HAP-1 (cell line): Measurements from ENCODE around the gene MDFI.
A peak's percentile ranks its signal among the peaks of the same experiment; 100 is the strongest.

Source experiments
- DNase-seq, 2 experiments: peaks; one replicate each; pipeline ENCODE4 v3.0.0-alpha.2; 2016 to 2020; ENCODE audit warnings: low spot score in 2 of 2
- H3K27me3 ChIP-seq: fragments of 250-450 bp; sonication (Bioruptor Pico); 2 replicates; pipeline ENCODE4 v1.5.1; 2020; ENCODE audit warnings: low read depth, mild to moderate bottlenecking, moderate library complexity
- H3K36me3 ChIP-seq: fragments of 250-450 bp; sonication (Bioruptor Pico); replicated peaks from 2 replicates; pipeline ENCODE4 v1.5.1; 2020; ENCODE audit warnings: mild to moderate bottlenecking
- H3K4me1 ChIP-seq: fragments of 250-450 bp; sonication (Bioruptor Pico); 2 replicates; pipeline ENCODE4 v1.5.1; 2020; ENCODE audit warnings: mild to moderate bottlenecking
- H3K4me3 ChIP-seq: fragments of 250-450 bp; sonication (Bioruptor Pico); 2 replicates; pipeline ENCODE4 v1.5.1; 2020; ENCODE audit warnings: mild to moderate bottlenecking, moderate library complexity
- H3K9me3 ChIP-seq: fragments of 250-450 bp; sonication (Bioruptor Pico); 2 replicates; pipeline ENCODE4 v1.5.1; 2020; ENCODE audit warnings: mild to moderate bottlenecking, moderate library complexity
- in situ Hi-C: fragments of 300-500 bp; cut with MboI; formaldehyde crosslinking; loops from 3 replicates; pipeline ENCODE4 v1.14.3; 2020; ENCODE audit warnings: low sequenced_read_pairs, inconsistent platforms, mixed read lengths

MDFI gene

DNA sequence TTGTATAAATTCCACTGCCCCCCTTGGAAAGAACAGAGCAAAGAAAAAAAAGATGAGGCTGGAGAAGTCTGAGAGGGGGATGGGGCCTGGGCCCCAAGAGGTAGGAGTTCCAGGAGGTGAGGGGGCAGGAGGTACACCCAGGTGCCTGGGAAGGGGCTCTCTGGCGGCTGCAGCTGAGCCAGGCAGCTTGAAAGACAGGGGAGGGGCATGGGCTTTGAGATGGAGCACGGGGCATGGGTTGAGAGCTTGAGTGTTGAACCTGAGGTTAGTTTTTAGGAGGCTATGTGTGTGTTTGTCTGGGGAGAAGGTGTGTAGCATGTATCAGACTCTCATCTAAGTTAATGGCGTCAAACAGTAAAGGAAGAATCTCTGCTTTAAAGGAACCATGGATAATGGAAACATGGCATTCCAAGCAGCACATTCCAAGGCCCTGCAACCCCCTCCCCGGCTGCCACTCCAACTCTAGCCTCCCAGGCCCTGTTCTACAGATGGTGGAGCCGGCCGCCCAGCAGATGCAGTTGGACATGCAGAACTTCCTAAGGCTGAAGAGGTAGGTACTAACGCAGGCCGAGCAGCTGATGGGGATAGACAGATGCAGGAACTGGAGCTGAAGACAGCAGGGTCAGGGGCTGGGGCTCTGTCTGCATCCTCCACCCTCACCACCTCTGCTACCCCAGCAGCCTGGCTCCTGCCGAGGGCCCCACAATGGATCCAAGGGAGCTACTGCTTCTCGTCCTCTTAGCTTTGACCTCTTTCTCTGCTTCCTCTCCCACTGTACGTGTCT is 42.1 kb downstream of the MDFI start:
- in situ Hi-C loops, result loop anchor here (5.0 kb wide), 2 partner anchors 83 to 308 kb away; no protein-coding TSS in a partner anchor
- no peaks in the 10 kb centered on the region for H3K27me3 ChIP-seq
- DNase-seq, result no peak
- H3K4me3 ChIP-seq, result no peak overlapping the region
- no peaks in the 10 kb centered on the region for H3K4me1 ChIP-seq
- no peaks in the 10 kb centered on the region for H3K9me3 ChIP-seq
- H3K36me3 ChIP-seq, result no peaks in the 10 kb centered on the region

DNA sequence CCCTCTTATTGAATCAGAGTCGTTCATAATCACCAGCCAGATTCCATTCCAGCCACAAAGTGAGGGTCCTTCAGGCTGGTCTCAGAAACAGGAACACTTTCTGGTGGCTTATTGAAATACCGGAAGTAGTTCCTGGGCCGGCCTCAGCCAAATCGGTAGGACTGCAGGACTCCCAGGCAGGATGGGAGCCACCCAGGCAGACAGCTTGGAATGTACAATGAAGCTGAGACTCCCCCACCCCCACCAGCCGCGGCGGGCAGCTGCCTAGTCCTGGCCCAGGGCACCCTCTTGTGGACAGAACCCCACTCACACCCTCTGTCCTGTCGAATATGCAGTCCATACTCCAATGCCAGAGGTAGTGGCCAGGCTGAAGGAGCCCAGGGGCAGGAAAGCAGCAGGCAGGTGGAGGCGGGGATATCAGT is 43.8 kb downstream of the MDFI start:
- H3K9me3 ChIP-seq, result no peaks in the 10 kb centered on the region
- in situ Hi-C loops, result loop anchor here (5.0 kb wide), 2 partner anchors 85 to 310 kb away; no protein-coding TSS in a partner anchor
- peak; percentile 87 to 96 for DNase-seq
- H3K4me1 ChIP-seq, result no peaks in the 10 kb centered on the region
- no peak overlapping the region for H3K4me3 ChIP-seq
- no peaks in the 10 kb centered on the region for H3K36me3 ChIP-seq
- H3K27me3 ChIP-seq, result no peaks in the 10 kb centered on the region

DNA sequence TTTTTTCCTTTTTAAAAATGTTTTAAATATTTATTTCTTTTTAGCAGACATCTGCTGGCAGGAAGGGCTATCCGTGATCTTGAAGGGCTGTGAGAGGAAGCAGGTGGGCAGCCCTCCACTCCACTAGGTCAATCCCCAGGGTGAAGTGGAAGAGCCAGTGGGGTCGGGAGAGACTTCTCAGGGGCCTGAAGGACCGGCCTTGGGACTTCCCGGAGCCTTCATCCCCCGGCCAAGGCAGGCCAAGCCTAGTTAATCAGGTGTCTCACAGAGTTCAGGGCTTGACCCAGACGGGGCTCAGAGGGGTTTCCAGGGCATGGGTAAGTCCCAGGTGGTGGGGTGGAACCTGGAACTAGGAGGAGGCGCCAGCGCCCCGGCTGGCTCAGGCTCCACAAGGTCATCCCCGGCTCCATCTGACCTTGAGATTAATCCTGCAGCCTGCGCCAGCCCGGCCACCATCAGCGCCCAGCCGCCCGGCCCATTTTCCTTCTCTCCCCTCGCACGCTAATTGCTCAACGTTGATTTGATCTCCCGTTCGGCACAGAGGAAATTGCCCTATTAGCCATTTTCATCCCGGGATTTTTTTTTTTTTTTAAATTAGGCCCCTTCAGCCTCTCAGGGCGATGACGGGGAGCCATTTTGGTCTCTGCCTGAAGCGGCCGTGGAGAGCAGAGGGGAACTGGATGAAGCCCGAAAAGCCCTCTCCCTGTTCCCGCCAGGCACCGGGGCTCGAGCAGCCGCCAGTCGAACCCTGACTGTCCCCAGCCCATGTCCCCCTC is 44.4 kb downstream of the MDFI start:
- no peaks in the 10 kb centered on the region for H3K9me3 ChIP-seq
- no peak overlapping the region for H3K4me3 ChIP-seq
- no peaks in the 10 kb centered on the region for H3K4me1 ChIP-seq
- DNase-seq, result no peak
- no peaks in the 10 kb centered on the region for H3K27me3 ChIP-seq
- in situ Hi-C loops, result loop anchor here (5.0 kb wide), 2 partner anchors 85 to 310 kb away; no protein-coding TSS in a partner anchor
- no peaks in the 10 kb centered on the region for H3K36me3 ChIP-seq

DNA sequence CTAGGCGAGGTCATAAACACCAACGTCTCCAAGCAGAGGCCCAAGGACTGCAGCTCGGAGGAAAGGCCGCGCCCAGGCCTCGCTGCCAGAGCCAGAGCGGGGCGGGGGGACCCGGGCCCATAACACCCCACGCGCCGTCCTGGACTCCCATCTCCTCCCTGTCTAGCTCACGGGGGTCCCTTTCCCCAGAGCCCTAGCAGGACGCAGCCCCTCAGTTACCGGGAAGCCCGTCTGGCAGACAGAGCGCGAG is 44.9 kb downstream of the MDFI start:
- in situ Hi-C loops, result loop anchor here (5.0 kb wide), 2 partner anchors 86 to 311 kb away; no protein-coding TSS in a partner anchor
- no peaks in the 10 kb centered on the region for H3K36me3 ChIP-seq
- H3K4me3 ChIP-seq, result no peak overlapping the region
- no peak for DNase-seq
- no peaks in the 10 kb centered on the region for H3K4me1 ChIP-seq
- no peaks in the 10 kb centered on the region for H3K27me3 ChIP-seq
- no peaks in the 10 kb centered on the region for H3K9me3 ChIP-seq

DNA sequence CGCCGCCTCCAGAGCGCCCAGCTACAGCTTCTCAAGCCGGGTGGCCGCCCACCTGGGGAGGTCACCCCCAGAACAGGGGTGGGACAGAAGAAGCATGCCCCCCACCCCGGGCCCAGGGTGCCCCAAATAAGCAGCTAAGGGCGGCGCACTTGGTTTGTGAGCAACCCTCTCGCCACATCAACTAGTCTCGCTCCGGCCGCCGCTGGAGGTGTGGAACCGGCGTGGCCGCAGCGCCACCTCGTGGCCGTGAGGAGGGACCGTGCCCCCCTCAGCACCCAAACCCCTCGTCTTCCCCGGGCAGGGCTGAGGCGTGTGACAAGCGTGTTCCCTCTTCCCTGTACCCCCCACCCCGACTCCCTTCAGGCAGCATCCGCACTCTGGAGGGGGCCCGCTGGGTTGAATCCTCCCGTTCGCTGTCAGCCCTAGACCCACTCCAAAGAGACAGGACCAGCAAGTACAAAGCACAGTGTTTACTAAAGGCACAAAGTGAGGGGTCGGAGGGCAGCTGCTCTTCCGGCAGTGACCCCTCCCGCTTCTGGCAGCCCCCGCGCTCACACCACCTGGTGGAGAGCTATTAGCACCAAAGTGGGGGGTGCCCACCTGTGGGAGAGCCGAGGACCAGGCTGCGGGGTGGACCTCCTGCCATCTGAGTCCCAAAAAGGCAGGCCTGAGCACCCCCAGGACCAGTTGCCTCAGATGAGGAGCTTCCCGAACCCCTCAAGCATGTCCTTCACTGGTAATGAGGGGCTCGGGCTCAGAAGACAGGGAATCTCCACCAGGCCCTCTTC is 45.4 kb downstream of the MDFI start:
- no peak overlapping the region for H3K4me3 ChIP-seq
- H3K36me3 ChIP-seq, result no peaks in the 10 kb centered on the region
- no peaks in the 10 kb centered on the region for H3K9me3 ChIP-seq
- H3K4me1 ChIP-seq, result no peaks in the 10 kb centered on the region
- H3K27me3 ChIP-seq, result no peaks in the 10 kb centered on the region
- peak; percentile 58 to 85 for DNase-seq
- in situ Hi-C loops, result loop anchor here (5.0 kb wide), 2 partner anchors 86 to 311 kb away; no protein-coding TSS in a partner anchor

DNA sequence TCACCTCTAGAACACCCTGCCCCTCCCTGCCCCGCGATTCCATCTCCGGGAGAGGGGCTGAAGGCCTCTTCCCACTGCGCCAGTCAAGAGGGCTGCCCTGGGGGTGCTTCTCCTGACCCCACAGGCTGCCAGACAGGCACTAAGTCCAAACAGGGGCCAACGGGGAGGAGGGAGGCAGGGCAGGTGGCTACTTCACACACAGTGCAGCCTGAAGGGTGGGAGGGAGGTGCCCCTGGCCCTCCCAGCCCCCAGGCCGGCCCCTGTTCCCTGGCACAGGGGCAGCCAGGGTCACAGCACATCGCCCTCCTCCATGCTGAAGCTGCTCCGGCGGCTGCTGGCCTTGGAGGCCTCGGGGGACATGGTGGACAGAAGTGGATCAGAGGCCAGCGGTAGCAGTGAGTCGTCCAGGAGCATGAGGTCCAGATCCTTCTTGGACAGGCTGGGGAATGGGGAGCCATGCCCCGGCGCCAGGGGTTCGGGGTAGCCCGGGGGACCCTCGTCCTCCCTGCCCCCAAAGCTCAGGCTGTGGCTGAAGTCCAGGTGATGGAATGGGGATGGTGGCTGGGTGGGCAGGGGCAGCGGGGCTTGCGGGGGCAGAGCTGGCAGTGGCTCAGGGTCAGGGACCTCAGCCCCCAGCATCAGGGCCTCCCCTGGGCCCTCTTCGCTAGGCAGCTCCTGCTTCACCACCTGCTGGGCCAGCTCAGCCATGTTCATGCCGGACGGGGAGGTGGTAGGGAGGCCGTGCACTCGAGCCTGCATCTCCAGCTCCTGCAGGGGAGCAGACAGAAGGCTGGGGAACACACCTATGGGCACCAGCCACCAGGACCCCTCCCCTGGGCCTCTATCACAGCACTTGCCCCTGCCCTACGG is 46.3 kb downstream of the MDFI start:
- DNase-seq, result no peak
- Histone ChIP-seq H3K9me3 (no peaks in the 10 kb centered on the region), H3K4me3 (no peak overlapping the region), H3K4me1 (no peaks in the 10 kb centered on the region), H3K36me3 (no peaks in the 10 kb centered on the region), H3K27me3 (no peaks in the 10 kb centered on the region)
- in situ Hi-C loops, result loop anchor here (5.0 kb wide), 2 partner anchors 87 to 312 kb away; no protein-coding TSS in a partner anchor

DNA sequence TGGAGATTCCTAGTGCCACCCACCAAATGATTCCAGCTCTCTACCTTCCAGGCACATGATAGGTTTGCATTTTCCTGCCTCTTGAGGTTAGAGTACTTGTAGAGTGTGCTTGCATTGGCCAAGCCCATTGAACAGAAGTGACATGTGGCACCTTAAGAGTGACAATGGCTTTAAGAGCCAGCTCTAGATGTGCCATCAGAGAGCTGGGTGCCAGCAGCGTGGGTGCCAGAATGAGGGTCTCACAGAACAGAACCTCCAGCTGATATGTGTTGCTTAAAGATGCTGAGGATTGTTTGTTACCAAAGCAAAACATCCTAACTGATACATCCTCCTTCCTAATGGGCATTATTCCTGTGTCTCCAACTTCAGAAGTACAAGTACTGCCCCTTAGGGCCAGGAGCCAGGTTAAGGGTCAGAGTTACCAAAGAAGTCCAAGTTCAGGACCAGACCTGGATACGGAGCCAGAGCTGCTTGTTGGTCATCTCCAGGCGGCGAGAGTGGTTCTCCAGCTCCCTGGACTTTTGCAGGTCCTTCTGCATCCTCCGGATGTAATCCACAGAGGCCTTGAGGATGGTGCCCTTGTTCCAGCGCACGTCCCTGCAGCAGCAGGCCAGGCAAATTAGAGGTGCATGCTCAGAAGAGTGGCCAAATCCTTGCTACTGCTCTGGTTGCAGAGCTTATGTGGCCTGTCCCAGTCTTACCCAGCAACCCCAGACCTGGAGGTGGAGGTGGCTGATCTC is 47.5 kb downstream of the MDFI start:
- in situ Hi-C loops, result no loop called here
- no peaks in the 10 kb centered on the region for H3K36me3 ChIP-seq
- DNase-seq, result no peak

DNA sequence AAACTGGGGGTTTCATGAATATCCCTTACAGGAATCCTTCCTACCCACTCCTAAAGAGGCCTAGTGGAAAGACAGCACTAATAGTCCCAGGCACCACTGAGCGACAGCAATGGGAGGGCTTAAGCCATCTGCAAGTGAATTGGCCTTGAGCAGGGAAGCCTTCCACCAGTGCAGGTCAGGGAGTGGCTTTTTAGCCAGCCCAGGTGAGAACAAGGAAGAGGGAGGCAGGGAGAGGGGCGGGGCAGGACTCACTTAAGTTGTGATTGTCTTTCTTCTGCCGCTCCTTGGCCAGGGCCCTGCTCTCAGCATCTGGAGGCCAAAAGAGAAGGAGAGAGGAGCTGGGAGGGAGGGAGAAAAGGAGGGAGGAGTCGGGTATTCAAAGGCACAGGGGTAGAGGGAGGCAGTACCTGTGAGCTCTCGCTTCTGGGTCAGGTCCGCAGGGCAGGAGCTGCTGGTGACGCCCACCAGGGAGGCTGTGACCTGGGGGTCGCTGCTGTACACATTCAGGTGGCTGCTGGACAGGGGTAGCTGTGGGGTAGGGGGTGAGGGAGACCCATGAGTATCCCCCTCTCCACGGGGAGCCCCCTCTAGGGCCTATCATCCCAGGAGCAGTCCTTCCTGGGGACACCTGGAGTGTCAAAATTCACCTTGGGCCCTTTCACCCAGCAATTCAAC is 49.4 kb downstream of the MDFI start:
- no peaks in the 10 kb centered on the region for H3K4me1 ChIP-seq
- no peaks in the 10 kb centered on the region for H3K9me3 ChIP-seq
- DNase-seq, result no peak
- H3K4me3 ChIP-seq, result no peak overlapping the region
- no peaks in the 10 kb centered on the region for H3K27me3 ChIP-seq
- no peaks in the 10 kb centered on the region for H3K36me3 ChIP-seq
- in situ Hi-C loops, result no loop called here

More for the DNA sequence above, 47.5 kb downstream of the MDFI start:
- Histone ChIP-seq H3K9me3 (no peaks in the 10 kb centered on the region), H3K4me3 (no peak overlapping the region), H3K4me1 (no peaks in the 10 kb centered on the region), H3K27me3 (no peaks in the 10 kb centered on the region)

DNA sequence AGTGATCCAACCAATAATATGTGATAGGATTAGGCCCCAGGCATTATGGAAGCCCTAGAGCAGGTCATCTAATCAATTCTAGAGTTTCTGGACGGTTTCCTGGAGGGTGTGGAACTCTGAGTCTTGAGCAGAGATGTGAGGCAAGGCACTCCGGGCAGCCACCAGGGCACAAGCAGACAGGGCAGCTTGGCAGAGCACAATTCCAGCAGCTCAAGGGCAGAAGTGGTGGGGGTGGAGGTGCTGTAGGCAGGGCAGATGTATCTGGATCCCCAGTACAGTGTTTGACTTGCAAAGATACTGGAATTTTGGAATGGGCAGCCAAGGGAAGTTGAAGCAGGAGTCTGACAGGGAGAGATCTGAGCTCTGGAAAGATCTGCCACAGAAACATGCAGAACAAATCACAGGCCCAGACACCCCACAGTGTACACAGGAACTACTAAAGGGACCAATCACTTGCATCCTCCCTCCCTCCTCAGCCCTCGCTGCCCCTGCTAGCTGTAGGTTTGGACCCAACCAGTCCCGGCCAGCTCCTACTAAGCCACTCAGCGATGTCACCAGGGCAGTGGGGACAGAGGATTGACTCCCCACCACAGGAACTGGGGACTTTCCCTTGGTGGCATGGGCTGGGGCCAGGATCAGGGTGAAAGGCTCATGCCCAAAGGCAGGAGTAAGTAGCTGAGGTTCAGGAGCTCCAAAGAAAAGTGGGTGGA is 50.1 kb downstream of the MDFI start:
- in situ Hi-C loops, result no loop called here
- no peaks in the 10 kb centered on the region for H3K36me3 ChIP-seq

DNA sequence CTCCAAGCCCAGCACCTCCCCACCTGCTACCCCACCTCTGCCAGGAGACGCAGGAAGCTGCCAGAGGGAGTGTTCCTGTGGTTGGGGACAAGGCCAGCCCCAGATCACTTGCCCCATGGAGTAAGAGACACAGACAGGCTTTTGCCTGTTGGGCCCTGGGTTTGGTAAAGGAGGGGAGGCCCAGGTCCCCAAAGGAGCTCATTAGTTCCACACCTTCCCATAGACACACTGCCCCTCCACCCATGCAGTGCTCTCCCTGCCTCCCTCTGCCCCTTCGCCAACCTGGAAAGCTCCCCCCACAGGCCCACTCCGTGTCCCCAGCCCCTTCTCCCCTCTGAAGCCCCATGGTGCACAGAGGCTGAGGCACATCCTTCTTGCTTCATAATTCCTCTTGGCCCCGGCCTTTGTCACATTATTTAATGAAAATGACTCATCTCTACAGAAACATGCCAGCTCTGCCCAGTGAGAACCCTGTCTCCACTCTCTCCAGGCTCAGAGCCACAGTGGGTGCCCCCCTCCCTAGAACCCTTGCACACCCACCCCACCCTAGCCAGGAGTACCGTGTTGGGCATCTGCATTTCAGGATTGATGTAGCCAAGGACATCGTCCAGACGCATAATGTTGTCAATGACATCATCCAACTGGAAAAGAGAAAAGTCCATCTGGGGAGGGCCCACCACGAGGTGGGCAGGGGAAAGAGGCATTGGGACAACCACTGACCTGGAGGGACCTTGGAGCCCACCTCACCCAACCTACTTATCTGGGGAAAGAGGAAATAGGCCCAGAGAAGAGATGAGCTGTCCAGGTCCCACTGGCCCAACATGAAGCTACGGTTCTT is 51.1 kb downstream of the MDFI start:
- no peaks in the 10 kb centered on the region for H3K9me3 ChIP-seq
- no peak overlapping the region for H3K4me3 ChIP-seq
- H3K27me3 ChIP-seq, result no peaks in the 10 kb centered on the region
- DNase-seq, result no peak
- in situ Hi-C loops, result no loop called here
- H3K4me1 ChIP-seq, result no peaks in the 10 kb centered on the region
- H3K36me3 ChIP-seq, result no peaks in the 10 kb centered on the region

More for the DNA sequence above, 50.1 kb downstream of the MDFI start:
- H3K4me3 ChIP-seq, result no peak overlapping the region
- no peaks in the 10 kb centered on the region for H3K27me3 ChIP-seq
- H3K4me1 ChIP-seq, result no peaks in the 10 kb centered on the region
- no peaks in the 10 kb centered on the region for H3K9me3 ChIP-seq
- no peak for DNase-seq
